ENCODE measurements around the gene CDH13.

Gene CDH13

GRCh38 chr16:83409347-83409746 is 782.6 kb downstream of the CDH13 start:
- no peak for DNase-seq (ENCODE audit: low read depth in 2 of 2)

- DNase-seq (ENCODE audit: low read depth in 2 of 2): no peak
These were observed 791.8 kb downstream of the CDH13 start for GRCh38 chr16:83418565-83418964.

- no peak for DNase-seq (ENCODE audit: low read depth in 2 of 2)
These were observed 793.5 kb downstream of the CDH13 start for GRCh38 chr16:83420206-83420760.

GRCh38 chr16:83433201-83433600 is 806.4 kb downstream of the CDH13 start:
- DNase-seq (ENCODE audit: low read depth in 2 of 2): no peak

GRCh38 chr16:83437036-83437435 is 810.3 kb downstream of the CDH13 start:
- DNase-seq (ENCODE audit: low read depth in 2 of 2): no peak

- no peak for DNase-seq (ENCODE audit: low read depth in 2 of 2)
These were observed 811.6 kb downstream of the CDH13 start for GRCh38 chr16:83438326-83438725.

GRCh38 chr16:83439412-83439811 is 812.6 kb downstream of the CDH13 start:
- no peak for DNase-seq (ENCODE audit: low read depth in 2 of 2)

GRCh38 chr16:83441517-83441916 is 814.7 kb downstream of the CDH13 start:
- DNase-seq (ENCODE audit: low read depth in 2 of 2): no peak

- DNase-seq (ENCODE audit: low read depth in 2 of 2): no peak
These were observed 817.2 kb downstream of the CDH13 start for GRCh38 chr16:83443972-83444371.

- no peak for DNase-seq (ENCODE audit: low read depth in 2 of 2)
These were observed 820.8 kb downstream of the CDH13 start for GRCh38 chr16:83447560-83447959.

GRCh38 chr16:83449861-83450260 is 823.1 kb downstream of the CDH13 start:
- no peak for DNase-seq (ENCODE audit: low read depth in 2 of 2)

- DNase-seq (ENCODE audit: low read depth in 2 of 2): no peak
These were observed 827.2 kb downstream of the CDH13 start for GRCh38 chr16:83453977-83454376.

GRCh38 chr16:83455716-83456115 is 828.9 kb downstream of the CDH13 start:
- DNase-seq (ENCODE audit: low read depth in 2 of 2): no peak

GRCh38 chr16:83456934-83457333 is 830.2 kb downstream of the CDH13 start:
- no peak for DNase-seq (ENCODE audit: low read depth in 2 of 2)

- no peak for DNase-seq (ENCODE audit: low read depth in 2 of 2)
These were observed 831.8 kb downstream of the CDH13 start for GRCh38 chr16:83458612-83459011.

GRCh38 chr16:83464991-83465390 is 838.2 kb downstream of the CDH13 start:
- no peak for DNase-seq (ENCODE audit: low read depth in 2 of 2)

- no peak for DNase-seq (ENCODE audit: low read depth in 2 of 2)
These were observed 843.6 kb downstream of the CDH13 start for GRCh38 chr16:83470416-83470815.

GRCh38 chr16:83472776-83473501 is 846.2 kb downstream of the CDH13 start:
- DNase-seq (ENCODE audit: low read depth in 2 of 2): no peak

GRCh38 chr16:83473926-83474650 is 847.3 kb downstream of the CDH13 start:
- no peak for DNase-seq (ENCODE audit: low read depth in 2 of 2)

- DNase-seq (ENCODE audit: low read depth in 2 of 2): no peak
These were observed 848.3 kb downstream of the CDH13 start for GRCh38 chr16:83475108-83475507.

- DNase-seq (ENCODE audit: low read depth in 2 of 2): no peak
These were observed 854.8 kb downstream of the CDH13 start for GRCh38 chr16:83481589-83481988.

GRCh38 chr16:83482545-83483162 is 855.9 kb downstream of the CDH13 start:
- no peak for DNase-seq (ENCODE audit: low read depth in 2 of 2)

GRCh38 chr16:83490073-83490472 is 863.3 kb downstream of the CDH13 start:
- DNase-seq (ENCODE audit: low read depth in 2 of 2): no peak
